SK-N-SH (cell line): Measurements from ENCODE around the gene EIF5A. TPM values are rescaled to one million over a fixed set of nuclear protein-coding genes. Genes with fewer than 3 reads are reported as not detected.

Source experiments
- CTCF ChIA-PET: fragments of 300-600, 350-600 bp; formaldehyde crosslinking; extraction: SDS; loops from one replicate; lab custom pipeline; 2021; lab: Yijun Ruan, JAX
- POLR2A ChIA-PET: fragments of 350-600 bp; sonication (Branson Sonifier 250); formaldehyde crosslinking; extraction: SDS; loops from one replicate; lab custom pipeline; 2020; ENCODE audit warnings: antibody characterized with exemption, inconsistent platforms; lab: Yijun Ruan, JAX
- DNase-seq: peaks from one replicate; pipeline ENCODE4 v3.0.0; 2012
- H2AFZ ChIP-seq: fragments of 200-600 bp; sonication (generic); 2 replicates; pipeline ENCODE4 v1.8.1; 2016; ENCODE audit warnings: antibody characterized with exemption, mild to moderate bottlenecking, low read depth
- H3F3A ChIP-seq: fragments of 200-600 bp; sonication (generic); replicated peaks from 2 replicates; pipeline ENCODE3; 2016; ENCODE audit warnings: antibody characterized with exemption, mild to moderate bottlenecking; ENCODE audit not compliant: insufficient read depth
- H3K27ac ChIP-seq, 2 experiments: fragments of 200-500 bp in 1 of 2; fragments of 200-600 bp in 1 of 2; sonication (Bioruptor generic) in 1 of 2; sonication (generic), shearing (Covaris generic) in 1 of 2; 2 replicates each; pipeline versions ENCODE4 v1.5.1 to v1.6.1; 2014 to 2016; ENCODE audit warnings: low read depth in 2 of 2, inconsistent platforms in 1 of 2, low read length in 1 of 2, mild to moderate bottlenecking in 1 of 2, mixed read lengths in 1 of 2
- H3K27me3 ChIP-seq: fragments of 200-600 bp; sonication (generic), shearing (Covaris generic); 2 replicates; pipeline ENCODE4 v1.6.1; 2016; ENCODE audit warnings: mixed run types; ENCODE audit not compliant: insufficient read depth
- H3K36me3 ChIP-seq, 2 experiments: fragments of 200-500 bp in 1 of 2; fragments of 200-600 bp in 1 of 2; sonication (Bioruptor generic) in 1 of 2; sonication (generic) in 1 of 2; replicated peaks in 1 of 2; 2 replicates each; pipeline versions ENCODE3 to v1.5.1; 2014 to 2016; ENCODE audit warnings: low read length in 1 of 2, mild to moderate bottlenecking in 1 of 2; ENCODE audit not compliant: insufficient read depth in 2 of 2, control insufficient read depth in 1 of 2
- H3K4me1 ChIP-seq, 2 experiments: fragments of 200-500 bp in 1 of 2; fragments of 200-600 bp in 1 of 2; sonication (Bioruptor generic) in 1 of 2; sonication (generic), shearing (Covaris generic) in 1 of 2; 2 replicates each; pipeline versions ENCODE4 v1.5.1 to v1.6.1; 2014 to 2016; ENCODE audit warnings: low read depth in 1 of 2, low read length in 1 of 2, mixed run types in 1 of 2; ENCODE audit not compliant: insufficient read depth in 2 of 2, control insufficient read depth in 1 of 2
- H3K4me2 ChIP-seq: fragments of 200-600 bp; sonication (generic), shearing (Covaris generic); 2 replicates; pipeline ENCODE4 v1.6.1; 2017; ENCODE audit warnings: mixed run types
- H3K4me3 ChIP-seq, 2 experiments: fragments of 200-500 bp in 1 of 2; fragments of 200-600 bp in 1 of 2; sonication (Bioruptor generic) in 1 of 2; sonication (generic), shearing (Covaris generic) in 1 of 2; 2 replicates each; pipeline versions ENCODE4 v1.5.1 to v1.8.1; 2014 to 2016; ENCODE audit warnings: low read depth in 2 of 2, inconsistent platforms in 1 of 2, low read length in 1 of 2, mild to moderate bottlenecking in 1 of 2, mixed read lengths in 1 of 2, moderate library complexity in 1 of 2
- H3K79me2 ChIP-seq: fragments of 200-600 bp; sonication (generic); 2 replicates; pipeline ENCODE4 v1.8.1; 2017; ENCODE audit warnings: mild to moderate bottlenecking; ENCODE audit not compliant: insufficient read depth
- H3K9ac ChIP-seq: fragments of 200-600 bp; sonication (generic); 2 replicates; pipeline ENCODE4 v1.6.1; 2017; ENCODE audit warnings: mixed run types
- H3K9me2 ChIP-seq: fragments of 200-600 bp; sonication (generic); 2 replicates; pipeline ENCODE4 v1.6.1; 2017; ENCODE audit warnings: mixed run types
- H3K9me3 ChIP-seq: fragments of 200-600 bp; sonication (generic); 2 replicates; pipeline ENCODE4 v1.6.1; 2017; ENCODE audit warnings: mixed run types, mild to moderate bottlenecking, moderate library complexity
- H4K20me1 ChIP-seq: fragments of 200-600 bp; sonication (generic); 2 replicates; pipeline ENCODE4 v1.6.1; 2017; ENCODE audit warnings: mild to moderate bottlenecking, mixed run types; ENCODE audit not compliant: insufficient read depth
- EP300 ChIP-seq, 2 experiments: IDR thresholded peaks; 2 replicates each; pipeline versions ENCODE4 v1.4.0 to v1.6.1; 2012; ENCODE audit warnings: borderline replicate concordance in 1 of 2, low read depth in 1 of 2, low read length in 1 of 2
- FOXJ3 ChIP-seq: sonication (generic); formaldehyde crosslinking; IDR thresholded peaks from 2 replicates; pipeline ENCODE4 v1.5.1; 2020; ENCODE audit warnings: mild to moderate bottlenecking, missing genetic modification reagents
- GABPA ChIP-seq: IDR thresholded peaks from 2 replicates; pipeline ENCODE4 v1.4.0; 2012; ENCODE audit warnings: low read depth, mild to moderate bottlenecking
- JUND ChIP-seq: IDR thresholded peaks from 2 replicates; pipeline ENCODE4 v1.4.0; 2012
- NFIC ChIP-seq: IDR thresholded peaks from 2 replicates; pipeline ENCODE4 v1.4.0; 2012; ENCODE audit warnings: borderline replicate concordance
- NRF1 ChIP-seq: IDR thresholded peaks from 2 replicates; pipeline ENCODE4 v1.6.1; 2012; ENCODE audit warnings: low read depth, mild to moderate bottlenecking, low read length
- RAD21 ChIP-seq: IDR thresholded peaks from 2 replicates; pipeline ENCODE4 v1.6.1; 2012; ENCODE audit warnings: mild to moderate bottlenecking, low read length
- SIN3A ChIP-seq: IDR thresholded peaks from 2 replicates; pipeline ENCODE4 v1.6.1; 2012; ENCODE audit warnings: low read depth, mild to moderate bottlenecking, low read length, moderate library complexity, borderline replicate concordance
- USF1 ChIP-seq: IDR thresholded peaks from 2 replicates; pipeline ENCODE4 v1.4.0; 2012; ENCODE audit warnings: low read depth, borderline replicate concordance
- ZBTB33 ChIP-seq: IDR thresholded peaks from 2 replicates; pipeline ENCODE4 v1.4.0; 2012; ENCODE audit warnings: low read depth, borderline replicate concordance
- WGBS: methylation state at CpG from one replicate; pipeline ENCODE4 v1.1.6; 2017; ENCODE audit warnings: low lambda C conversion rate; 5-methylcytosine and 5-hydroxymethylcytosine counted together
- polyA plus RNA-seq, 3 experiments: library from polyadenylated mRNA; depleted of rRNA; stranded (reverse); fragments of >200 nt; gene quantifications; 2 replicates each; pipeline ENCODE4 v1.2.3, GENCODE V29; 2012

Gene EIF5A
- polyA plus RNA-seq, 1 of the 3 experiments (the other 2 are of a cell fraction), result 971 TPM

- Histone ChIP-seq H3F3A (peaks cover 18% of the 10 kb centered on the region), H3K36me3 (no peaks in the 10 kb centered on the region), H3K4me3 (no peak overlapping the region), H3K79me2 (peaks cover 11% of the 10 kb centered on the region), H3K9me3 (no peaks in the 10 kb centered on the region), H3K27ac (no peak overlapping the region), H3K27me3 (peaks cover 10% of the 10 kb centered on the region; the same call in 1 of the 2 replicates), H3K9me2 (no peaks in the 10 kb centered on the region), H3K9ac (no peak overlapping the region), H3K4me2 (no peak overlapping the region), H2AFZ (no peak overlapping the region), H4K20me1 (no peaks in the 10 kb centered on the region; the same call in 1 of the 2 replicates), H3K4me1 (peaks cover 6 to 16% of the 10 kb centered on the region in 2 experiments; a peak in 2 of 4 replicates)
- 74% methylated on average over 17 of the region's 18 CpGs for WGBS
- ChIA-PET CTCF (interaction anchor here (0.8 to 5.6 kb wide), 9 partner anchors 8 to 214 kb away, joined by 3 to 55 read pairs (median 7); partner anchors contain the start of genes ACAP1, DVL2, GABARAP and SENP3), POLR2A (no interaction called here)
- no peak for DNase-seq
- no peak for TF ChIP-seq NFIC
- no peak for TF ChIP-seq FOXJ3 (CRISPR knock-in tag)
- TF ChIP-seq USF1, result no peak
- TF ChIP-seq SIN3A, result no peak
- no peak for TF ChIP-seq EP300 (IDR thresholded peaks at IDR 0.05; ENCODE audit: borderline replicate concordance in 1 of 2, low read depth in 1 of 2, low read length in 1 of 2)
- TF ChIP-seq RAD21, result no peak
- no peak for TF ChIP-seq JUND
- no peak for TF ChIP-seq ZBTB33
Measured at GRCh38 chr17:7346761-7347614, 39.6 kb downstream of the EIF5A start.

- no peaks in the 10 kb centered on the region for H3K36me3 ChIP-seq
- H3K4me1 ChIP-seq, result peaks cover 8 to 22% of the 10 kb centered on the region in 2 experiments; a peak in 2 of 4 replicates
- H2AFZ ChIP-seq, result no peak overlapping the region
- no peak overlapping the region for H3K4me3 ChIP-seq
- CTCF ChIA-PET, result interaction anchor here (0.8 to 4.8 kb wide), 10 partner anchors 8 to 302 kb away, joined by 3 to 25 read pairs (median 4); partner anchors contain the start of genes NEURL4, SENP3 and SLC2A4
- POLR2A ChIA-PET, result no interaction called here
- no peaks in the 10 kb centered on the region for H3K9me2 ChIP-seq
- H3K4me2 ChIP-seq, result no peak overlapping the region
- H3K79me2 ChIP-seq, result peaks cover 20% of the 10 kb centered on the region
- 75% methylated on average over 11 of the region's 19 CpGs for WGBS
- TF ChIP-seq GABPA (no peak), NRF1 (no peak)
- no peaks in the 10 kb centered on the region for H3K9me3 ChIP-seq
- no peak overlapping the region for H3K9ac ChIP-seq
- H4K20me1 ChIP-seq, result no peaks in the 10 kb centered on the region; the same call in 1 of the 2 replicates
- DNase-seq, result no peak
- peaks cover 10% of the 10 kb centered on the region; the same call in 1 of the 2 replicates for H3K27me3 ChIP-seq
- peaks cover 18% of the 10 kb centered on the region for H3F3A ChIP-seq
- no peak overlapping the region for H3K27ac ChIP-seq
Measured at GRCh38 chr17:7347630-7348477, 40.4 kb downstream of the EIF5A start.
